Measurements from ENCODE around the gene UBXN10. TPM values are rescaled to one million over a fixed set of nuclear protein-coding genes. Genes with fewer than 3 reads are reported as not detected.

UBXN10 gene
- total RNA-seq, 1 donor from 2014 or later = 0.09 TPM

GRCh38 chr1:20187813-20188454, 2.0 kb downstream of the UBXN10 start:
- DNase-seq (ENCODE audit: low read depth) (no peak), FAIRE-seq (no peak)
- Mint-ChIP-seq H3K4me3 (ENCODE audit: unreplicated experiment) (no peak overlapping the region), H3K27ac (ENCODE audit: unreplicated experiment) (no peak overlapping the region), H3K27me3 (ENCODE audit: low read depth, unreplicated experiment) (peaks cover 76% of the 10 kb centered on the region), H3K4me1 (ENCODE audit: low read depth, unreplicated experiment) (peaks cover 13% of the 10 kb centered on the region), H3K36me3 (ENCODE audit: low read depth, unreplicated experiment) (peaks cover 2% of the 10 kb centered on the region), H3K9me3 (ENCODE audit: unreplicated experiment) (peaks cover 14% of the 10 kb centered on the region)
- no peak for TF ChIP-seq CTCF (IDR thresholded peaks at IDR 0.05; ENCODE audit: insufficient read depth, low read depth, low read length)
- no peak for TF ChIP-seq EZH2 (IDR thresholded peaks at IDR 0.05; ENCODE audit: insufficient read depth, low read length)
- Histone ChIP-seq H3K79me2 (ENCODE audit: insufficient read depth, low read length) (no peaks in the 10 kb centered on the region), H3K27ac (ENCODE audit: low read depth, low read length) (no peak overlapping the region), H3K4me1 (ENCODE audit: insufficient read depth, low read length) (peaks cover 7% of the 10 kb centered on the region), H3K9ac (ENCODE audit: low read length) (no peak overlapping the region), H4K20me1 (ENCODE audit: insufficient read depth, low read length) (no peaks in the 10 kb centered on the region), H3K4me3 (ENCODE audit: insufficient read depth, low read depth, low read length) (no peak overlapping the region), H2AFZ (ENCODE audit: low read depth, low read length) (no peak overlapping the region), H3K4me2 (ENCODE audit: low read length) (no peak overlapping the region), H3K36me3 (ENCODE audit: insufficient read depth, low read length) (no peaks in the 10 kb centered on the region), H3K27me3 (ENCODE audit: insufficient read depth, low read length) (peaks cover 48% of the 10 kb centered on the region), H3K9me3 (ENCODE audit: insufficient read depth, low read depth, low read length) (no peaks in the 10 kb centered on the region)

- H2AFZ ChIP-seq (ENCODE audit: low read depth, low read length) = no peak overlapping the region
- Mint-ChIP-seq H3K4me3 (ENCODE audit: unreplicated experiment) (no peak overlapping the region), H3K27ac (ENCODE audit: unreplicated experiment) (no peak overlapping the region), H3K36me3 (ENCODE audit: low read depth, unreplicated experiment) (peaks cover 4% of the 10 kb centered on the region), H3K4me1 (ENCODE audit: low read depth, unreplicated experiment) (peaks cover 13% of the 10 kb centered on the region), H3K9me3 (ENCODE audit: unreplicated experiment) (peaks cover 13% of the 10 kb centered on the region), H3K27me3 (ENCODE audit: low read depth, unreplicated experiment) (peaks cover 72% of the 10 kb centered on the region)
- H3K9me3 ChIP-seq (ENCODE audit: insufficient read depth, low read depth, low read length) = no peaks in the 10 kb centered on the region
- DNase-seq (ENCODE audit: low read depth) = no peak
- TF ChIP-seq CTCF (IDR thresholded peaks at IDR 0.05; ENCODE audit: insufficient read depth, low read depth, low read length) (no peak), EZH2 (IDR thresholded peaks at IDR 0.05; ENCODE audit: insufficient read depth, low read length) (no peak)
- peaks cover 48% of the 10 kb centered on the region for H3K27me3 ChIP-seq (ENCODE audit: insufficient read depth, low read length)
- no peaks in the 10 kb centered on the region for H4K20me1 ChIP-seq (ENCODE audit: insufficient read depth, low read length)
- H3K4me3 ChIP-seq (ENCODE audit: insufficient read depth, low read depth, low read length) = no peak overlapping the region
- H3K36me3 ChIP-seq (ENCODE audit: insufficient read depth, low read length) = no peaks in the 10 kb centered on the region
- H3K4me1 ChIP-seq (ENCODE audit: insufficient read depth, low read length) = peaks cover 7% of the 10 kb centered on the region
- no peaks in the 10 kb centered on the region for H3K79me2 ChIP-seq (ENCODE audit: insufficient read depth, low read length)
- H3K27ac ChIP-seq (ENCODE audit: low read depth, low read length) = no peak overlapping the region
- no peak overlapping the region for H3K4me2 ChIP-seq (ENCODE audit: low read length)
- H3K9ac ChIP-seq (ENCODE audit: low read length) = no peak overlapping the region
- FAIRE-seq = no peak
These were observed 2.5 kb downstream of the UBXN10 start for GRCh38 chr1:20188455-20188817.

GRCh38 chr1:20189664-20190063, 3.8 kb downstream of the UBXN10 start:
- peaks cover 7% of the 10 kb centered on the region for H3K9me3 Mint-ChIP-seq (ENCODE audit: unreplicated experiment)
- H3K27ac Mint-ChIP-seq (ENCODE audit: unreplicated experiment) = no peak overlapping the region
- TF ChIP-seq CTCF (IDR thresholded peaks at IDR 0.05; ENCODE audit: insufficient read depth, low read depth, low read length) (no peak), EZH2 (IDR thresholded peaks at IDR 0.05; ENCODE audit: insufficient read depth, low read length) (no peak)
- no peak overlapping the region for H3K4me3 ChIP-seq (ENCODE audit: insufficient read depth, low read depth, low read length)
- H3K9ac ChIP-seq (ENCODE audit: low read length) = no peak overlapping the region
- peaks cover 13% of the 10 kb centered on the region for H3K4me1 Mint-ChIP-seq (ENCODE audit: low read depth, unreplicated experiment)
- H3K4me1 ChIP-seq (ENCODE audit: insufficient read depth, low read length) = peaks cover 7% of the 10 kb centered on the region
- peaks cover 4% of the 10 kb centered on the region for H3K36me3 Mint-ChIP-seq (ENCODE audit: low read depth, unreplicated experiment)
- peaks cover 48% of the 10 kb centered on the region for H3K27me3 ChIP-seq (ENCODE audit: insufficient read depth, low read length)
- H4K20me1 ChIP-seq (ENCODE audit: insufficient read depth, low read length) = no peaks in the 10 kb centered on the region
- no peak overlapping the region for H3K4me3 Mint-ChIP-seq (ENCODE audit: unreplicated experiment)
- FAIRE-seq = no peak
- no peak for DNase-seq (ENCODE audit: low read depth)
- no peaks in the 10 kb centered on the region for H3K9me3 ChIP-seq (ENCODE audit: insufficient read depth, low read depth, low read length)
- H2AFZ ChIP-seq (ENCODE audit: low read depth, low read length) = no peak overlapping the region
- H3K4me2 ChIP-seq (ENCODE audit: low read length) = no peak overlapping the region
- no peaks in the 10 kb centered on the region for H3K79me2 ChIP-seq (ENCODE audit: insufficient read depth, low read length)
- no peak overlapping the region for H3K27ac ChIP-seq (ENCODE audit: low read depth, low read length)
- H3K36me3 ChIP-seq (ENCODE audit: insufficient read depth, low read length) = no peaks in the 10 kb centered on the region
- H3K27me3 Mint-ChIP-seq (ENCODE audit: low read depth, unreplicated experiment) = peaks cover 66% of the 10 kb centered on the region

Data from astrocyte (in vitro differentiated cells and primary cell).